Measurements from ENCODE around the gene TENM4. TPM values are rescaled to one million over a fixed set of nuclear protein-coding genes. Genes with fewer than 3 reads are reported as not detected.
"Not testable (repeated sequence)": the region's sequence is repeated elsewhere in the genome, so short reads cannot be mapped to it uniquely, and the experiment has no call there.

Gene TENM4
- polyA plus RNA-seq, 1 donor from 2014 or later, result 16.8 TPM

- H2AFZ ChIP-seq (ENCODE audit: low read depth, low read length), result no peak overlapping the region
- H3K9me2 ChIP-seq (ENCODE audit: insufficient read depth, low read length), result no peaks in the 10 kb centered on the region
- H3K9me3 ChIP-seq (ENCODE audit: low read length), result no peaks in the 10 kb centered on the region
- H3K9ac ChIP-seq (ENCODE audit: low read length), result no peak overlapping the region
- no peaks in the 10 kb centered on the region for H3K27me3 ChIP-seq (ENCODE audit: insufficient read depth, low read depth, low read length)
- H3F3A ChIP-seq (ENCODE audit: insufficient read depth, low read length, poor library complexity, severe bottlenecking), result no peaks in the 10 kb centered on the region
- no peak overlapping the region for H3K4me3 ChIP-seq (ENCODE audit: low read length)
- TF ChIP-seq EP300 (conservative IDR thresholded peaks at IDR 0.05; ENCODE audit: poor library complexity, severe bottlenecking) (no peak), EZH2 (IDR thresholded peaks at IDR 0.05; ENCODE audit: borderline replicate concordance, insufficient read depth, low read length, poor library complexity, severe bottlenecking) (no peak), POLR2AphosphoS5 (IDR thresholded peaks at IDR 0.05) (no peak), TAF1 (IDR thresholded peaks at IDR 0.05; ENCODE audit: low read depth) (no peak)
- TF ChIP-seq, protein P1, sequence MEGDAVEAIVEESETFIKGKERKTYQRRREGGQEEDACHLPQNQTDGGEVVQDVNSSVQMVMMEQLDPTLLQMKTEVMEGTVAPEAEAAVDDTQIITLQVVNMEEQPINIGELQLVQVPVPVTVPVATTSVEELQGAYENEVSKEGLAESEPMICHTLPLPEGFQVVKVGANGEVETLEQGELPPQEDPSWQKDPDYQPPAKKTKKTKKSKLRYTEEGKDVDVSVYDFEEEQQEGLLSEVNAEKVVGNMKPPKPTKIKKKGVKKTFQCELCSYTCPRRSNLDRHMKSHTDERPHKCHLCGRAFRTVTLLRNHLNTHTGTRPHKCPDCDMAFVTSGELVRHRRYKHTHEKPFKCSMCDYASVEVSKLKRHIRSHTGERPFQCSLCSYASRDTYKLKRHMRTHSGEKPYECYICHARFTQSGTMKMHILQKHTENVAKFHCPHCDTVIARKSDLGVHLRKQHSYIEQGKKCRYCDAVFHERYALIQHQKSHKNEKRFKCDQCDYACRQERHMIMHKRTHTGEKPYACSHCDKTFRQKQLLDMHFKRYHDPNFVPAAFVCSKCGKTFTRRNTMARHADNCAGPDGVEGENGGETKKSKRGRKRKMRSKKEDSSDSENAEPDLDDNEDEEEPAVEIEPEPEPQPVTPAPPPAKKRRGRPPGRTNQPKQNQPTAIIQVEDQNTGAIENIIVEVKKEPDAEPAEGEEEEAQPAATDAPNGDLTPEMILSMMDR (IDR thresholded peaks at IDR 0.05; ENCODE audit: poor library complexity, severe bottlenecking), result no peak
- H4K20me1 ChIP-seq (ENCODE audit: insufficient read depth), result no peaks in the 10 kb centered on the region
- no peaks in the 10 kb centered on the region for H3K36me3 ChIP-seq (ENCODE audit: insufficient read depth, low read length)
- no peak overlapping the region for H3K27ac ChIP-seq (ENCODE audit: low read length)
- H3K4me2 ChIP-seq (ENCODE audit: low read length), result no peak overlapping the region
- H3K79me2 ChIP-seq (replicated peaks; ENCODE audit: insufficient read depth, low read length), result no peaks in the 10 kb centered on the region
These were observed 799.3 kb downstream of the TENM4 start for GRCh38 chr11:78641541-78641940.

DNA sequence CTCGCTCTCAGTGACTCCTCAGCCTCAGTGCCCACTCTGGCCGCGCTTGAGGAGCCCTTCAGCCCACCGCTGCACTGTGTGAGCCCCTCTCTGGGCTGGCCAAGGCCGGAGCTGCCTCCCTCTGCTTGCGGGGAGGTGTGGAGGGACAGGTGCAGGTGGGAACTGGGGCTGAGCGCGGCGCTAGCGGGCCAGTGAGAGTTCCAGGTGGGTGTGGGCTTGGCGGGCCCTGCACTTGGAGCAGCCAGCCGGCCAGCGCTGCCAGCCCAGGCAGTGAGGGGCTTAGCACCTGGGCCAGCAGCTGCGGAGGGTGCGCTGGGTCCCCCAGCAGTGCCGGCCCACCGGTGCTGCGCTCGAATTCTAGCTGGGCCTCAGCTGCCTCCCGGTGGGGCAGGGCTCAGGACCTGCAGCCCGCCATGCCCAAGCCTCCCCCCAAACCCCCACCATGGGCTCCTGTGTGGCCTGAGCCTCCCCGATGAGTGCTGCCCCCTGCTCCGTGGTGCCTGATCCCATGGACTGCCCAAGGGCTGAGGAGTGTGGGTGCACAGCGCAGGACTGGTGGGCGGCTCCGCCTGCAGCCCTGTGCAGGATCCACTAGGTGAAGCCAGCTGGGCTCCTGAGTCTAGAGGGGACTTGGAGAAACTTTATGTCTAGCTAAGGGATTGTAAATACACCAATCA lies 802.0 kb downstream of the TENM4 start:
- Histone ChIP-seq H3K9me2 (ENCODE audit: insufficient read depth, low read length) (no peaks in the 10 kb centered on the region), H3K79me2 (replicated peaks; ENCODE audit: insufficient read depth, low read length) (no peaks in the 10 kb centered on the region), H3K9ac (ENCODE audit: low read length) (no peak overlapping the region), H3K27me3 (ENCODE audit: insufficient read depth, low read depth, low read length) (no peaks in the 10 kb centered on the region), H3K4me2 (ENCODE audit: low read length) (no peak overlapping the region), H3F3A (ENCODE audit: insufficient read depth, low read length, poor library complexity, severe bottlenecking) (no peaks in the 10 kb centered on the region), H3K36me3 (ENCODE audit: insufficient read depth, low read length) (no peaks in the 10 kb centered on the region), H4K20me1 (ENCODE audit: insufficient read depth) (no peaks in the 10 kb centered on the region), H3K27ac (ENCODE audit: low read length) (no peak overlapping the region), H2AFZ (ENCODE audit: low read depth, low read length) (no peak overlapping the region), H3K4me3 (ENCODE audit: low read length) (no peak overlapping the region), H3K9me3 (ENCODE audit: low read length) (no peaks in the 10 kb centered on the region)
- TF ChIP-seq REST (IDR thresholded peaks at IDR 0.05; ENCODE audit: borderline replicate concordance), result no peak
- no peak for TF ChIP-seq TAF1 (IDR thresholded peaks at IDR 0.05; ENCODE audit: low read depth)
- no peak for TF ChIP-seq RAD21 (conservative IDR thresholded peaks at IDR 0.05)
- TF ChIP-seq, protein P1 (IDR thresholded peaks at IDR 0.05; ENCODE audit: poor library complexity, severe bottlenecking), result no peak
- TF ChIP-seq EP300 (conservative IDR thresholded peaks at IDR 0.05; ENCODE audit: poor library complexity, severe bottlenecking), result no peak
- no peak for TF ChIP-seq MXI1 (conservative IDR thresholded peaks at IDR 0.05; ENCODE audit: poor library complexity, severe bottlenecking)
- TF ChIP-seq EZH2 (IDR thresholded peaks at IDR 0.05; ENCODE audit: borderline replicate concordance, insufficient read depth, low read length, poor library complexity, severe bottlenecking), result no peak
- TF ChIP-seq POLR2AphosphoS5 (IDR thresholded peaks at IDR 0.05), result no peak
- TF ChIP-seq SMC3 (conservative IDR thresholded peaks at IDR 0.05; ENCODE audit: poor library complexity), result no peak

GRCh38 chr11:78637527-78637926 lies 803.3 kb downstream of the TENM4 start:
- not testable (repeated sequence) for H3K27ac ChIP-seq (ENCODE audit: low read length); H3K4me2 ChIP-seq (ENCODE audit: low read length); H3K9me3 ChIP-seq (ENCODE audit: low read length); H3K36me3 ChIP-seq (ENCODE audit: insufficient read depth, low read length); H3K27me3 ChIP-seq (ENCODE audit: insufficient read depth, low read depth, low read length); H2AFZ ChIP-seq (ENCODE audit: low read depth, low read length); H3K4me3 ChIP-seq (ENCODE audit: low read length); H3F3A ChIP-seq (ENCODE audit: insufficient read depth, low read length, poor library complexity, severe bottlenecking); H3K79me2 ChIP-seq (replicated peaks; ENCODE audit: insufficient read depth, low read length); H4K20me1 ChIP-seq (ENCODE audit: insufficient read depth); H3K9ac ChIP-seq (ENCODE audit: low read length); H3K9me2 ChIP-seq (ENCODE audit: insufficient read depth, low read length)
